ENCODE measurements around the gene GRM7. TPM values are rescaled to one million over a fixed set of nuclear protein-coding genes. Genes with fewer than 3 reads are reported as not detected.

The GRM7 gene
- total and polyA plus RNA-seq, 4 donors, result 0.08 to 0.33 TPM; not detected in 2

- DNase-seq (ENCODE audit: low spot score), result no peak
- no peak overlapping the region for H3K4me3 ChIP-seq (ENCODE audit: low read depth in 1 of 3, low read length in 3 of 3)
- 44% methylated on average over 4 of the region's 4 CpGs for WGBS
- H3K27ac ChIP-seq (ENCODE audit: low read depth in 1 of 2, low read length in 2 of 2), result peak overlapping the region in 1 of 2 donors; percentile 23
- peak overlapping the region in 1 of 2 donors; percentile 10 for H3K9ac ChIP-seq (ENCODE audit: low read depth in 1 of 2, low read length in 2 of 2)
- H3K9me3 ChIP-seq (ENCODE audit: control insufficient read depth in 4 of 4, low read length in 3 of 4), result peaks cover 0 to 3% (median 0%) of the 10 kb centered on the region in 4 donors
- no peaks in the 10 kb centered on the region for H3K36me3 ChIP-seq (ENCODE audit: control insufficient read depth in 4 of 4, insufficient read depth in 3 of 4, low read depth in 1 of 4, low read length in 3 of 4)
- TF ChIP-seq RXRA (IDR thresholded peaks at IDR 0.05) (peak in 1 of 2 donors; percentile 21), JUND (IDR thresholded peaks at IDR 0.05) (no peak), SP1 (IDR thresholded peaks at IDR 0.05) (peak; percentile 13), EGR1 (IDR thresholded peaks at IDR 0.05; ENCODE audit: low read depth in 2 of 2) (peak; percentile 28 to 39), MAX (IDR thresholded peaks at IDR 0.05) (no peak), RAD21 (IDR thresholded peaks at IDR 0.05) (peak in 1 of 2 donors; percentile 21), GABPA (IDR thresholded peaks at IDR 0.05 in 1 of 2, conservative IDR thresholded peaks at IDR 0.05 in 1 of 2) (no peak), CTCF (IDR thresholded peaks at IDR 0.05; ENCODE audit: low read depth, low read length, missing input control) (no peak), HNF4A (conservative IDR thresholded peaks at IDR 0.05) (peak in 1 of 2 donors; percentile 34)
- H3K27me3 ChIP-seq (ENCODE audit: control insufficient read depth in 4 of 4, insufficient read depth in 4 of 4, low read length in 3 of 4), result no peaks in the 10 kb centered on the region
- H3K4me1 ChIP-seq (ENCODE audit: control insufficient read depth in 4 of 4, insufficient read depth in 4 of 4, low read length in 3 of 4), result peaks cover 0 to 8% (median 0%) of the 10 kb centered on the region in 4 donors
Measured at GRCh38 chr3:7682822-7683229, 821.9 kb downstream of the GRM7 start.

- TF ChIP-seq EGR1 (IDR thresholded peaks at IDR 0.05; ENCODE audit: low read depth in 2 of 2), result no peak
- TF ChIP-seq REST (IDR thresholded peaks at IDR 0.05), result no peak
- no peak for TF ChIP-seq GABPA (IDR thresholded peaks at IDR 0.05 in 1 of 2, conservative IDR thresholded peaks at IDR 0.05 in 1 of 2)
- no peak for TF ChIP-seq ZBTB33 (IDR thresholded peaks at IDR 0.05)
- no peak for TF ChIP-seq RAD21 (IDR thresholded peaks at IDR 0.05)
- no peak for TF ChIP-seq NR2F2 (IDR thresholded peaks at IDR 0.05)
- Histone ChIP-seq H3K9ac (ENCODE audit: low read depth in 1 of 2, low read length in 2 of 2) (no peak overlapping the region), H3K4me3 (ENCODE audit: low read depth in 1 of 3, low read length in 3 of 3) (no peak overlapping the region), H3K27ac (ENCODE audit: low read depth in 1 of 2, low read length in 2 of 2) (no peak overlapping the region), H3K27me3 (ENCODE audit: control insufficient read depth in 4 of 4, insufficient read depth in 4 of 4, low read length in 3 of 4) (no peaks in the 10 kb centered on the region), H3K36me3 (ENCODE audit: control insufficient read depth in 4 of 4, insufficient read depth in 3 of 4, low read depth in 1 of 4, low read length in 3 of 4) (no peaks in the 10 kb centered on the region), H3K9me3 (ENCODE audit: control insufficient read depth in 4 of 4, low read length in 3 of 4) (peaks cover 0 to 3% (median 0%) of the 10 kb centered on the region in 4 donors), H3K4me1 (ENCODE audit: control insufficient read depth in 4 of 4, insufficient read depth in 4 of 4, low read length in 3 of 4) (peaks cover 0 to 8% (median 0%) of the 10 kb centered on the region in 4 donors)
- no peak for DNase-seq (ENCODE audit: low spot score)
- 82% methylated on average over 1 of the region's 1 CpG for WGBS
Measured at GRCh38 chr3:7683426-7683825, 822.5 kb downstream of the GRM7 start.

Measured in liver (tissue), 9 donors.